Activated naive CD4-positive, alpha-beta T cell treated with anti-CD3 and anti-CD28 coated beads, Interleukin-2, amount 10 ng/mL, durations not matched to agents 7 days and 5 days (primary cell): Measurements from ENCODE around the gene ITPR3.

Experiments
- CTCF ChIA-PET: fragments of 350-600 bp; sonication (Branson Sonifier 250); formaldehyde crosslinking; loops from one replicate; lab custom pipeline; 2021; ENCODE audit warnings: antibody characterized with exemption; lab: Charles Lee
- DNase-seq: peaks from one replicate; pipeline ENCODE4 v3.0.0-alpha.2; 2020
- H3K27ac Mint-ChIP-seq: one replicate; pipeline ENCODE4 v1.8.0; 2021; ENCODE audit warnings: mild to moderate bottlenecking, moderate library complexity, mixed read lengths
- H3K27me3 Mint-ChIP-seq: one replicate; pipeline ENCODE4 v1.8.0; 2021; ENCODE audit warnings: mild to moderate bottlenecking, mixed read lengths
- H3K36me3 Mint-ChIP-seq: one replicate; pipeline ENCODE4 v1.8.0; 2021; ENCODE audit warnings: mixed read lengths
- H3K4me1 Mint-ChIP-seq: one replicate; pipeline ENCODE4 v1.8.0; 2021; ENCODE audit warnings: mixed read lengths
- H3K4me3 Mint-ChIP-seq: one replicate; pipeline ENCODE4 v1.8.0; 2021; ENCODE audit warnings: mild to moderate bottlenecking, moderate library complexity, mixed read lengths
- H3K9me3 Mint-ChIP-seq: one replicate; pipeline ENCODE4 v1.8.0; 2021; ENCODE audit warnings: mixed read lengths

ITPR3 gene

GRCh38 chr6:33664506-33665057, 43.5 kb downstream of the ITPR3 start:
- Mint-ChIP-seq H3K4me3 (no peak overlapping the region), H3K27me3 (no peaks in the 10 kb centered on the region), H3K27ac (peak overlapping the region; percentile 7), H3K36me3 (peaks cover 48% of the 10 kb centered on the region), H3K4me1 (peaks cover 18% of the 10 kb centered on the region), H3K9me3 (no peaks in the 10 kb centered on the region)
- DNase-seq, result no peak
- CTCF ChIA-PET, result no interaction called here

GRCh38 chr6:33665957-33666356, 44.8 kb downstream of the ITPR3 start:
- Mint-ChIP-seq H3K9me3 (no peaks in the 10 kb centered on the region), H3K36me3 (peaks cover 46% of the 10 kb centered on the region), H3K4me1 (peaks cover 23% of the 10 kb centered on the region), H3K27ac (no peak overlapping the region), H3K4me3 (no peak overlapping the region), H3K27me3 (no peaks in the 10 kb centered on the region)
- CTCF ChIA-PET, result interaction anchor here (0.8 kb wide), 1 partner anchor 80 kb away, joined by 4 read pairs; no protein-coding TSS in a partner anchor
- no peak for DNase-seq

- H3K27ac Mint-ChIP-seq, result no peak overlapping the region
- DNase-seq, result no peak
- H3K9me3 Mint-ChIP-seq, result no peaks in the 10 kb centered on the region
- peaks cover 28% of the 10 kb centered on the region for H3K4me1 Mint-ChIP-seq
- peaks cover 51% of the 10 kb centered on the region for H3K36me3 Mint-ChIP-seq
- H3K27me3 Mint-ChIP-seq, result no peaks in the 10 kb centered on the region
- no peak overlapping the region for H3K4me3 Mint-ChIP-seq
- CTCF ChIA-PET, result no interaction called here
Observed at GRCh38 chr6:33667072-33667471, 46.0 kb downstream of the ITPR3 start.

GRCh38 chr6:33667776-33668175, 46.7 kb downstream of the ITPR3 start:
- CTCF ChIA-PET, result interaction anchor here (1.1 kb wide), 1 partner anchor 27 kb away, joined by 3 read pairs; no protein-coding TSS in a partner anchor
- H3K4me1 Mint-ChIP-seq, result peaks cover 28% of the 10 kb centered on the region
- H3K27ac Mint-ChIP-seq, result peak overlapping the region; percentile 72
- peaks cover 50% of the 10 kb centered on the region for H3K36me3 Mint-ChIP-seq
- no peaks in the 10 kb centered on the region for H3K27me3 Mint-ChIP-seq
- H3K4me3 Mint-ChIP-seq, result no peak overlapping the region
- DNase-seq, result no peak
- H3K9me3 Mint-ChIP-seq, result no peaks in the 10 kb centered on the region

GRCh38 chr6:33668328-33668727, 47.2 kb downstream of the ITPR3 start:
- DNase-seq, result no peak
- peaks cover 28% of the 10 kb centered on the region for H3K4me1 Mint-ChIP-seq
- no peaks in the 10 kb centered on the region for H3K9me3 Mint-ChIP-seq
- H3K27ac Mint-ChIP-seq, result peak overlapping the region; percentile 92
- H3K36me3 Mint-ChIP-seq, result peaks cover 48% of the 10 kb centered on the region
- H3K4me3 Mint-ChIP-seq, result no peak overlapping the region
- H3K27me3 Mint-ChIP-seq, result no peaks in the 10 kb centered on the region
- CTCF ChIA-PET, result interaction anchor here (1.1 kb wide), 1 partner anchor 26 kb away, joined by 3 read pairs; no protein-coding TSS in a partner anchor

GRCh38 chr6:33668914-33669313, 47.8 kb downstream of the ITPR3 start:
- peaks cover 47% of the 10 kb centered on the region for H3K36me3 Mint-ChIP-seq
- peak overlapping the region; percentile 92 for H3K27ac Mint-ChIP-seq

GRCh38 chr6:33670086-33670660, 49.1 kb downstream of the ITPR3 start:
- peaks cover 28% of the 10 kb centered on the region for H3K4me1 Mint-ChIP-seq
- no peak overlapping the region for H3K27ac Mint-ChIP-seq
- peaks cover 46% of the 10 kb centered on the region for H3K36me3 Mint-ChIP-seq
- no peak for DNase-seq
- no peak overlapping the region for H3K4me3 Mint-ChIP-seq
- CTCF ChIA-PET, result interaction anchor here (0.8 kb wide), 1 partner anchor 20 kb away, joined by 4 read pairs; no protein-coding TSS in a partner anchor
- no peaks in the 10 kb centered on the region for H3K9me3 Mint-ChIP-seq
- no peaks in the 10 kb centered on the region for H3K27me3 Mint-ChIP-seq

More at GRCh38 chr6:33668914-33669313, 47.8 kb downstream of the ITPR3 start:
- CTCF ChIA-PET, result interaction anchor here (1.1 kb wide), 1 partner anchor 25 kb away, joined by 3 read pairs; no protein-coding TSS in a partner anchor
- Mint-ChIP-seq H3K9me3 (no peaks in the 10 kb centered on the region), H3K27me3 (no peaks in the 10 kb centered on the region), H3K4me1 (peaks cover 28% of the 10 kb centered on the region), H3K4me3 (no peak overlapping the region)
- peak; percentile 89 for DNase-seq

- Mint-ChIP-seq H3K27me3 (no peaks in the 10 kb centered on the region), H3K4me1 (peaks cover 28% of the 10 kb centered on the region), H3K4me3 (no peak overlapping the region), H3K9me3 (no peaks in the 10 kb centered on the region), H3K36me3 (peaks cover 43% of the 10 kb centered on the region), H3K27ac (peak overlapping the region; percentile 60)
- CTCF ChIA-PET, result interaction anchor here (1.3 kb wide), 2 partner anchors 10 to 29 kb away, joined by 3 to 4 read pairs; no protein-coding TSS in a partner anchor
- DNase-seq, result no peak
Observed at GRCh38 chr6:33670971-33671743, 50.0 kb downstream of the ITPR3 start.

- H3K27ac Mint-ChIP-seq, result peak overlapping the region; percentile 60
- peaks cover 47% of the 10 kb centered on the region for H3K36me3 Mint-ChIP-seq
- no peak overlapping the region for H3K4me3 Mint-ChIP-seq
- H3K4me1 Mint-ChIP-seq, result peaks cover 28% of the 10 kb centered on the region
- CTCF ChIA-PET, result interaction anchor here (1.3 kb wide), 2 partner anchors 10 to 28 kb away, joined by 3 to 4 read pairs; no protein-coding TSS in a partner anchor
- DNase-seq, result no peak
- no peaks in the 10 kb centered on the region for H3K9me3 Mint-ChIP-seq
- H3K27me3 Mint-ChIP-seq, result no peaks in the 10 kb centered on the region
Observed at GRCh38 chr6:33671744-33672072, 50.6 kb downstream of the ITPR3 start.

GRCh38 chr6:33672808-33673207, 51.7 kb downstream of the ITPR3 start:
- H3K36me3 Mint-ChIP-seq, result peaks cover 55% of the 10 kb centered on the region
- DNase-seq, result no peak
- CTCF ChIA-PET, result no interaction called here
- H3K27ac Mint-ChIP-seq, result peak overlapping the region; percentile 28
- peaks cover 28% of the 10 kb centered on the region for H3K4me1 Mint-ChIP-seq
- H3K9me3 Mint-ChIP-seq, result no peaks in the 10 kb centered on the region
- H3K4me3 Mint-ChIP-seq, result no peak overlapping the region
- H3K27me3 Mint-ChIP-seq, result no peaks in the 10 kb centered on the region

GRCh38 chr6:33673851-33674250, 52.7 kb downstream of the ITPR3 start:
- no peak for DNase-seq
- CTCF ChIA-PET, result no interaction called here
- Mint-ChIP-seq H3K27ac (no peak overlapping the region), H3K27me3 (no peaks in the 10 kb centered on the region), H3K36me3 (peaks cover 51% of the 10 kb centered on the region), H3K9me3 (no peaks in the 10 kb centered on the region), H3K4me1 (peaks cover 18% of the 10 kb centered on the region), H3K4me3 (no peak overlapping the region)

GRCh38 chr6:33675968-33676367, 54.8 kb downstream of the ITPR3 start:
- CTCF ChIA-PET, result interaction anchor here (1.1 kb wide), 1 partner anchor 17 kb away, joined by 3 read pairs; no protein-coding TSS in a partner anchor

GRCh38 chr6:33676416-33677142, 55.5 kb downstream of the ITPR3 start:
- H3K4me1 Mint-ChIP-seq, result peaks cover 2% of the 10 kb centered on the region
- H3K27me3 Mint-ChIP-seq, result no peaks in the 10 kb centered on the region
- no peak overlapping the region for H3K27ac Mint-ChIP-seq
- H3K9me3 Mint-ChIP-seq, result no peaks in the 10 kb centered on the region
- no peak overlapping the region for H3K4me3 Mint-ChIP-seq
- CTCF ChIA-PET, result interaction anchor here (1.1 kb wide), 1 partner anchor 16 kb away, joined by 3 read pairs; no protein-coding TSS in a partner anchor
- no peak for DNase-seq
- peaks cover 55% of the 10 kb centered on the region for H3K36me3 Mint-ChIP-seq

More at GRCh38 chr6:33675968-33676367, 54.8 kb downstream of the ITPR3 start:
- Mint-ChIP-seq H3K9me3 (no peaks in the 10 kb centered on the region), H3K27me3 (no peaks in the 10 kb centered on the region), H3K36me3 (peaks cover 55% of the 10 kb centered on the region), H3K4me3 (no peak overlapping the region), H3K4me1 (peaks cover 5% of the 10 kb centered on the region), H3K27ac (no peak overlapping the region)
- no peak for DNase-seq
